Neuronal stem cell (in vitro differentiated cells): Measurements from ENCODE around the gene CCDC172.

Source experiments
- DNase-seq: peaks from one replicate; pipeline ENCODE4 v3.0.0-alpha.2; 2013; ENCODE audit warnings: low spot score
- H2AFZ ChIP-seq: one replicate; pipeline ENCODE4 v1.6.1; 2013; ENCODE audit warnings: mild to moderate bottlenecking, low read length, inconsistent platforms
- H2AK5ac ChIP-seq: 2 replicates; pipeline ENCODE4 v1.6.1; 2013; ENCODE audit warnings: low read depth, mild to moderate bottlenecking, inconsistent platforms, low read length, moderate library complexity, mixed read lengths
- H2BK120ac ChIP-seq: 2 replicates; pipeline ENCODE4 v1.6.1; 2013; ENCODE audit warnings: low read depth, mild to moderate bottlenecking, inconsistent platforms, low read length, moderate library complexity, mixed read lengths
- H2BK12ac ChIP-seq: one replicate; pipeline ENCODE4 v1.6.1; 2013; ENCODE audit warnings: low read length, inconsistent platforms
- H2BK15ac ChIP-seq: 2 replicates; pipeline ENCODE4 v1.6.1; 2013; ENCODE audit warnings: mild to moderate bottlenecking, low read length, inconsistent platforms, mixed read lengths
- H2BK5ac ChIP-seq: one replicate; pipeline ENCODE4 v1.6.1; 2013; ENCODE audit warnings: inconsistent platforms, mild to moderate bottlenecking, low read length, moderate library complexity
- H3K14ac ChIP-seq: one replicate; pipeline ENCODE4 v1.6.1; 2013; ENCODE audit warnings: low read length, inconsistent platforms
- H3K18ac ChIP-seq: 2 replicates; pipeline ENCODE4 v1.6.1; 2013; ENCODE audit warnings: low read length, inconsistent platforms
- H3K23ac ChIP-seq: 2 replicates; pipeline ENCODE4 v1.6.1; 2013; ENCODE audit warnings: low read depth, mild to moderate bottlenecking, mixed read lengths, low read length, inconsistent platforms; ENCODE audit not compliant: poor library complexity
- H3K27ac ChIP-seq: replicated peaks from 3 replicates; pipeline ENCODE4 v1.5.1; 2013; ENCODE audit warnings: low read length, inconsistent platforms
- H3K27me3 ChIP-seq, 3 experiments: 2 replicates each; pipeline ENCODE4 v1.6.1; 2013; ENCODE audit warnings: low read length in 3 of 3, mild to moderate bottlenecking in 2 of 3, inconsistent platforms in 1 of 3, low read depth in 1 of 3, mixed read lengths in 1 of 3, moderate library complexity in 1 of 3; ENCODE audit not compliant: control insufficient read depth in 3 of 3, insufficient read depth in 3 of 3
- H3K36me3 ChIP-seq, 2 donors: replicated peaks in 1 of 2; 2 replicates each; pipeline ENCODE4 v1.6.1; 2013; ENCODE audit warnings: low read length in 2 of 2; ENCODE audit not compliant: control insufficient read depth in 2 of 2, insufficient read depth in 2 of 2
- H3K4ac ChIP-seq: 2 replicates; pipeline ENCODE4 v1.6.1; 2013; ENCODE audit warnings: inconsistent platforms, mild to moderate bottlenecking, low read length, moderate library complexity
- H3K4me1 ChIP-seq, 2 donors: 1 replicate in 1 of 2; 2 replicates in 1 of 2; pipeline ENCODE4 v1.6.1; 2013; ENCODE audit warnings: low read length in 2 of 2, low read depth in 1 of 2; ENCODE audit not compliant: control insufficient read depth in 2 of 2, insufficient read depth in 1 of 2
- H3K4me2 ChIP-seq: one replicate; pipeline ENCODE4 v1.6.1; 2013; ENCODE audit warnings: mild to moderate bottlenecking, low read length, inconsistent platforms; ENCODE audit not compliant: insufficient read depth, poor library complexity, severe bottlenecking
- H3K4me3 ChIP-seq, 2 donors: 2 replicates each; pipeline ENCODE4 v1.5.1; 2013; ENCODE audit warnings: low read length in 2 of 2, mild to moderate bottlenecking in 2 of 2, inconsistent platforms in 1 of 2, moderate library complexity in 1 of 2
- H3K79me1 ChIP-seq: one replicate; pipeline ENCODE4 v1.6.1; 2013; ENCODE audit warnings: low read depth, mild to moderate bottlenecking, inconsistent platforms, low read length, moderate library complexity
- H3K9ac ChIP-seq: one replicate; pipeline ENCODE4 v1.6.1; 2013; ENCODE audit warnings: mild to moderate bottlenecking, low read depth, low read length, inconsistent platforms; ENCODE audit not compliant: poor library complexity
- H3K9me3 ChIP-seq, 2 donors: replicated peaks in 1 of 2; 2 replicates each; pipeline versions ENCODE3 to v1.6.1; 2013; ENCODE audit warnings: low read length in 2 of 2, mild to moderate bottlenecking in 2 of 2, inconsistent platforms in 1 of 2, low read depth in 1 of 2, mixed read lengths in 1 of 2, moderate library complexity in 1 of 2; ENCODE audit not compliant: control insufficient read depth in 2 of 2, insufficient read depth in 1 of 2
- H4K8ac ChIP-seq: one replicate; pipeline ENCODE4 v1.6.1; 2013; ENCODE audit warnings: low read depth, mild to moderate bottlenecking, inconsistent platforms, low read length, moderate library complexity
- H4K91ac ChIP-seq: one replicate; pipeline ENCODE4 v1.6.1; 2013; ENCODE audit warnings: low read length, low read depth, mild to moderate bottlenecking, inconsistent platforms; ENCODE audit not compliant: poor library complexity
- WGBS, 2 donors: extraction: QIAGEN DNeasy Blood & Tissue Kit; methylation state at CpG; one replicate each; pipeline ENCODE4 v1.1.7; 2013; ENCODE audit warnings: missing lambda C conversion rate in 2 of 2, mixed read lengths in 1 of 2; ENCODE audit not compliant: insufficient read length in 2 of 2, insufficient replicate concordance in 1 of 2; ENCODE audit errors: extremely low coverage in 2 of 2; 5-methylcytosine and 5-hydroxymethylcytosine counted together

The CCDC172 gene

GRCh38 chr10:116371737-116372136 is 47.5 kb downstream of the CCDC172 start:
- no peak overlapping the region for H3K4me2 ChIP-seq
- H2BK15ac ChIP-seq: no peak overlapping the region
- H2AFZ ChIP-seq: peak overlapping the region; percentile 68
- DNase-seq: no peak
- H3K23ac ChIP-seq: no peak overlapping the region
- no peak overlapping the region for H3K4me3 ChIP-seq
- H3K4ac ChIP-seq: no peak overlapping the region
- H3K36me3 ChIP-seq: no peaks in the 10 kb centered on the region
- peaks cover 1% of the 10 kb centered on the region for H3K79me1 ChIP-seq
- H2AK5ac ChIP-seq: no peak overlapping the region
- H4K91ac ChIP-seq: no peak overlapping the region
- H3K27ac ChIP-seq: no peak overlapping the region
- no peak overlapping the region for H2BK5ac ChIP-seq
- H3K9me3 ChIP-seq: peaks cover 0 to 4% of the 10 kb centered on the region in 2 donors
- H3K27me3 ChIP-seq: peaks cover 0 to 2% (median 0%) of the 10 kb centered on the region in 3 experiments
- no peak overlapping the region for H3K9ac ChIP-seq
- H3K14ac ChIP-seq: no peak overlapping the region
- H3K18ac ChIP-seq: no peak overlapping the region
- WGBS, 2 donors: no CpG with 5 or more reads among the region's 1 CpG
- no peak overlapping the region for H4K8ac ChIP-seq
- H2BK120ac ChIP-seq: no peak overlapping the region
- H2BK12ac ChIP-seq: no peak overlapping the region
- no peaks in the 10 kb centered on the region for H3K4me1 ChIP-seq

- Histone ChIP-seq H3K9ac (no peak overlapping the region), H2BK120ac (no peak overlapping the region), H4K91ac (no peak overlapping the region), H2AFZ (no peak overlapping the region), H3K18ac (no peak overlapping the region), H3K4me3 (no peak overlapping the region), H3K14ac (no peak overlapping the region), H3K23ac (no peak overlapping the region), H3K9me3 (no peaks in the 10 kb centered on the region), H3K4me2 (no peak overlapping the region), H3K36me3 (no peaks in the 10 kb centered on the region), H4K8ac (no peak overlapping the region), H2AK5ac (no peak overlapping the region), H3K27ac (no peak overlapping the region), H3K4ac (no peak overlapping the region), H3K79me1 (no peaks in the 10 kb centered on the region), H2BK12ac (no peak overlapping the region), H3K27me3 (no peaks in the 10 kb centered on the region), H2BK15ac (no peak overlapping the region), H2BK5ac (no peak overlapping the region), H3K4me1 (peaks cover 0 to 2% of the 10 kb centered on the region in 2 donors)
- no peak for DNase-seq
- no CpG with 5 or more reads among the region's 5 CpGs for WGBS, 2 donors
Measured at GRCh38 chr10:116382290-116382689, 58.0 kb downstream of the CCDC172 start.

- DNase-seq: no peak
- Histone ChIP-seq H3K79me1 (no peaks in the 10 kb centered on the region), H3K23ac (no peak overlapping the region), H3K14ac (no peak overlapping the region), H4K91ac (no peak overlapping the region), H3K18ac (no peak overlapping the region), H3K27ac (no peak overlapping the region), H3K9me3 (no peaks in the 10 kb centered on the region), H2AFZ (peak overlapping the region; percentile 6), H3K4ac (no peak overlapping the region), H2BK15ac (no peak overlapping the region), H2BK120ac (no peak overlapping the region), H2BK5ac (no peak overlapping the region), H2AK5ac (no peak overlapping the region), H3K4me1 (peaks cover 0 to 2% of the 10 kb centered on the region in 2 donors), H3K36me3 (no peaks in the 10 kb centered on the region), H3K9ac (no peak overlapping the region), H3K27me3 (peaks cover 0 to 4% (median 0%) of the 10 kb centered on the region in 3 experiments), H3K4me3 (no peak overlapping the region), H2BK12ac (no peak overlapping the region), H3K4me2 (no peak overlapping the region), H4K8ac (no peak overlapping the region)
- WGBS, 2 donors: no CpG with 5 or more reads among the region's 2 CpGs
Measured at GRCh38 chr10:116385311-116385710, 61.1 kb downstream of the CCDC172 start.

- H2BK120ac ChIP-seq: no peak overlapping the region
- no peak overlapping the region for H3K4me3 ChIP-seq
- H2BK15ac ChIP-seq: no peak overlapping the region
- no peak overlapping the region for H3K9ac ChIP-seq
- H3K4ac ChIP-seq: no peak overlapping the region
- no peak overlapping the region for H2AK5ac ChIP-seq
- no peak overlapping the region for H2AFZ ChIP-seq
- no peak overlapping the region for H3K27ac ChIP-seq
- H2BK5ac ChIP-seq: no peak overlapping the region
- no peaks in the 10 kb centered on the region for H3K36me3 ChIP-seq
- peaks cover 0 to 2% of the 10 kb centered on the region in 2 donors for H3K4me1 ChIP-seq
- no CpG with 5 or more reads among the region's 1 CpG for whole genome bisulfite sequencing, 2 donors
- H3K27me3 ChIP-seq: peaks cover 0 to 4% (median 0%) of the 10 kb centered on the region in 3 experiments
- H4K8ac ChIP-seq: no peak overlapping the region
- H2BK12ac ChIP-seq: no peak overlapping the region
- H3K4me2 ChIP-seq: no peak overlapping the region
- no peak overlapping the region for H3K14ac ChIP-seq
- no peak overlapping the region for H3K23ac ChIP-seq
- H4K91ac ChIP-seq: no peak overlapping the region
- H3K18ac ChIP-seq: no peak overlapping the region
- DNase-seq: peak; percentile 36
- H3K9me3 ChIP-seq: no peaks in the 10 kb centered on the region
- H3K79me1 ChIP-seq: no peaks in the 10 kb centered on the region
Measured at GRCh38 chr10:116385994-116386809, 62.0 kb downstream of the CCDC172 start.
